ENCODE results near the gene NEURL4.

NEURL4 gene

GRCh38 chr17:7318121-7318860 is 10.8 kb downstream of the NEURL4 start:
- TF ChIP-seq TAF1 (IDR thresholded peaks at IDR 0.05; ENCODE audit: borderline replicate concordance, low read depth, low read length) (no peak), POLR2AphosphoS5 (IDR thresholded peaks at IDR 0.05; ENCODE audit: low read depth, low read length) (no peak), POLR2A (IDR thresholded peaks at IDR 0.05; ENCODE audit: low read depth, low read length) (no peak)
- FAIRE-seq (no peak), DNase-seq (ENCODE audit: insufficient read length) (no peak)

GRCh38 chr17:7317161-7317803 is 11.9 kb downstream of the NEURL4 start:
- FAIRE-seq: no peak
- DNase-seq (ENCODE audit: insufficient read length): no peak
- TF ChIP-seq TAF1 (IDR thresholded peaks at IDR 0.05; ENCODE audit: borderline replicate concordance, low read depth, low read length) (no peak), POLR2AphosphoS5 (IDR thresholded peaks at IDR 0.05; ENCODE audit: low read depth, low read length) (no peak), POLR2A (IDR thresholded peaks at IDR 0.05; ENCODE audit: low read depth, low read length) (no peak)

GRCh38 chr17:7315570-7316235 is 13.4 kb downstream of the NEURL4 start:
- FAIRE-seq (no peak), DNase-seq (ENCODE audit: insufficient read length) (no peak)
- no peak for TF ChIP-seq TAF1 (IDR thresholded peaks at IDR 0.05; ENCODE audit: borderline replicate concordance, low read depth, low read length)
- TF ChIP-seq POLR2A (IDR thresholded peaks at IDR 0.05; ENCODE audit: low read depth, low read length): no peak
- no peak for TF ChIP-seq POLR2AphosphoS5 (IDR thresholded peaks at IDR 0.05; ENCODE audit: low read depth, low read length)

GRCh38 chr17:7314719-7315569 is 14.2 kb downstream of the NEURL4 start, which contains the start of gene GPS2:
GPS2 (minus strand) TSS chr17:7315360; CDS start chr17:7315052, 308 bp downstream.
- FAIRE-seq (peak; percentile 99), DNase-seq (ENCODE audit: insufficient read length) (peak; percentile 99)
- TF ChIP-seq POLR2AphosphoS5 (IDR thresholded peaks at IDR 0.05; ENCODE audit: low read depth, low read length): peak; percentile 60
- TF ChIP-seq TAF1 (IDR thresholded peaks at IDR 0.05; ENCODE audit: borderline replicate concordance, low read depth, low read length): peak; percentile 52; the same call in 1 of the 2 replicates
- peak; percentile 81; the same call in 1 of the 2 replicates for TF ChIP-seq POLR2A (IDR thresholded peaks at IDR 0.05; ENCODE audit: low read depth, low read length)

- TF ChIP-seq POLR2A (IDR thresholded peaks at IDR 0.05; ENCODE audit: low read depth, low read length) (peak; percentile 65), TAF1 (IDR thresholded peaks at IDR 0.05; ENCODE audit: borderline replicate concordance, low read depth, low read length) (no peak), POLR2AphosphoS5 (IDR thresholded peaks at IDR 0.05; ENCODE audit: low read depth, low read length) (peak; percentile 11; the same call in 1 of the 2 replicates)
- DNase-seq (ENCODE audit: insufficient read length) (peak; percentile 6), FAIRE-seq (peak; percentile 17)
Observed at GRCh38 chr17:7313890-7314718, 15.0 kb downstream of the NEURL4 start.

GRCh38 chr17:7313088-7313889 is 15.8 kb downstream of the NEURL4 start:
- TF ChIP-seq POLR2A (IDR thresholded peaks at IDR 0.05; ENCODE audit: low read depth, low read length) (peak; percentile 78), POLR2AphosphoS5 (IDR thresholded peaks at IDR 0.05; ENCODE audit: low read depth, low read length) (peak; percentile 94), TAF1 (IDR thresholded peaks at IDR 0.05; ENCODE audit: borderline replicate concordance, low read depth, low read length) (no peak)
- peak; percentile 19 for DNase-seq (ENCODE audit: insufficient read length)
- FAIRE-seq: no peak

- DNase-seq (ENCODE audit: insufficient read length) (peak; percentile 3), FAIRE-seq (no peak)
- no peak for TF ChIP-seq POLR2AphosphoS5 (IDR thresholded peaks at IDR 0.05; ENCODE audit: low read depth, low read length)
Observed at GRCh38 chr17:7312432-7313087, 16.6 kb downstream of the NEURL4 start.

GRCh38 chr17:7311110-7311705 is 17.9 kb downstream of the NEURL4 start:
- FAIRE-seq (no peak), DNase-seq (ENCODE audit: insufficient read length) (no peak)
- TF ChIP-seq POLR2A (IDR thresholded peaks at IDR 0.05; ENCODE audit: low read depth, low read length) (no peak), TAF1 (IDR thresholded peaks at IDR 0.05; ENCODE audit: borderline replicate concordance, low read depth, low read length) (no peak), POLR2AphosphoS5 (IDR thresholded peaks at IDR 0.05; ENCODE audit: low read depth, low read length) (no peak; the same call in 1 of the 2 replicates)

GRCh38 chr17:7309628-7310027 is 19.5 kb downstream of the NEURL4 start:
- DNase-seq (ENCODE audit: insufficient read length): no peak
- FAIRE-seq: no peak
- TF ChIP-seq TAF1 (IDR thresholded peaks at IDR 0.05; ENCODE audit: borderline replicate concordance, low read depth, low read length) (no peak), POLR2A (IDR thresholded peaks at IDR 0.05; ENCODE audit: low read depth, low read length) (0 out of 2 replicates have a peak, but pooled peaks have one; percentile 31), POLR2AphosphoS5 (IDR thresholded peaks at IDR 0.05; ENCODE audit: low read depth, low read length) (0 out of 2 replicates have a peak, but pooled peaks have one; percentile 7)
